ENCODE measurements around the gene LSM14B.
"Not testable (repeated sequence)": the region's sequence is repeated elsewhere in the genome, so short reads cannot be mapped to it uniquely, and the experiment has no call there.

Gene LSM14B

GRCh38 chr20:62145688-62146018 is 23.4 kb downstream of the LSM14B start:
- no peak for DNase-seq (ENCODE audit: low read depth)
- H3K4me3 ChIP-seq (ENCODE audit: low read depth, low read length) = no peak overlapping the region
- TF ChIP-seq CTCF (IDR thresholded peaks at IDR 0.05; ENCODE audit: low read depth, low read length) (no peak), MYC (IDR thresholded peaks at IDR 0.05; ENCODE audit: low read depth, low read length) (no peak), MAX (IDR thresholded peaks at IDR 0.05; ENCODE audit: low read depth, low read length) (no peak), POLR2A (IDR thresholded peaks at IDR 0.05; ENCODE audit: extremely low read depth, insufficient read length) (no peak)

GRCh38 chr20:62146019-62146755 is 23.9 kb downstream of the LSM14B start:
- DNase-seq (ENCODE audit: low read depth) = no peak
- TF ChIP-seq POLR2A (IDR thresholded peaks at IDR 0.05; ENCODE audit: extremely low read depth, insufficient read length) = no peak
- H3K4me3 ChIP-seq (ENCODE audit: low read depth, low read length) = no peak overlapping the region

GRCh38 chr20:62147125-62147524 is 24.9 kb downstream of the LSM14B start:
- no peak for DNase-seq (ENCODE audit: low read depth)
- no peak overlapping the region for H3K4me3 ChIP-seq (ENCODE audit: low read depth, low read length)
- TF ChIP-seq CTCF (IDR thresholded peaks at IDR 0.05; ENCODE audit: low read depth, low read length) (no peak), MAX (IDR thresholded peaks at IDR 0.05; ENCODE audit: low read depth, low read length) (no peak), POLR2A (IDR thresholded peaks at IDR 0.05; ENCODE audit: extremely low read depth, insufficient read length) (no peak), MYC (IDR thresholded peaks at IDR 0.05; ENCODE audit: low read depth, low read length) (no peak)

- no peak overlapping the region for H3K4me3 ChIP-seq (ENCODE audit: low read depth, low read length)
- TF ChIP-seq MAX (IDR thresholded peaks at IDR 0.05; ENCODE audit: low read depth, low read length) = no peak
- no peak for TF ChIP-seq CTCF (IDR thresholded peaks at IDR 0.05; ENCODE audit: low read depth, low read length)
- no peak for TF ChIP-seq MYC (IDR thresholded peaks at IDR 0.05; ENCODE audit: low read depth, low read length)
- TF ChIP-seq POLR2A (IDR thresholded peaks at IDR 0.05; ENCODE audit: extremely low read depth, insufficient read length) = no peak
- no peak for DNase-seq (ENCODE audit: low read depth)
Observed at GRCh38 chr20:62147528-62147927, 25.3 kb downstream of the LSM14B start.

GRCh38 chr20:62148383-62148782 is 26.1 kb downstream of the LSM14B start:
- DNase-seq (ENCODE audit: low read depth); H3K4me3 ChIP-seq (ENCODE audit: low read depth, low read length): not testable (repeated sequence)

GRCh38 chr20:62148908-62149314 is 26.6 kb downstream of the LSM14B start:
- no peak for DNase-seq (ENCODE audit: low read depth)
- TF ChIP-seq MAX (IDR thresholded peaks at IDR 0.05; ENCODE audit: low read depth, low read length) (no peak), CTCF (IDR thresholded peaks at IDR 0.05; ENCODE audit: low read depth, low read length) (no peak), MYC (IDR thresholded peaks at IDR 0.05; ENCODE audit: low read depth, low read length) (no peak), POLR2A (IDR thresholded peaks at IDR 0.05; ENCODE audit: extremely low read depth, insufficient read length) (no peak)
- no peak overlapping the region for H3K4me3 ChIP-seq (ENCODE audit: low read depth, low read length)
